Thoracic aorta (tissue), 2 donors: ENCODE data around the gene LRRTM1. TPM values are rescaled to one million over a fixed set of nuclear protein-coding genes. Genes with fewer than 3 reads are reported as not detected.

Experiments
- ATAC-seq: fragments of 150-250 bp; one replicate; pipeline ENCODE4 v1.8.0; 2017; ENCODE audit warnings: low read depth; ENCODE audit not compliant: insufficient number of reproducible peaks, low FRiP score
- DNase-seq: peaks from one replicate; pipeline ENCODE4 v3.0.0-alpha.2; 2020; ENCODE audit warnings: low spot score
- H3K27ac ChIP-seq, 2 donors: fragments of 200-600 bp; sonication (generic); 1 replicate in 1 of 2; 2 replicates in 1 of 2; pipeline ENCODE4 v1.5.1; 2016; ENCODE audit warnings: mild to moderate bottlenecking in 2 of 2, moderate library complexity in 2 of 2
- H3K27me3 ChIP-seq: fragments of 200-600 bp; sonication (generic); replicated peaks from 2 replicates; pipeline ENCODE4 v1.6.0; 2016; ENCODE audit warnings: mild to moderate bottlenecking; ENCODE audit not compliant: insufficient read depth
- H3K36me3 ChIP-seq: fragments of 200-600 bp; sonication (generic); one replicate; pipeline ENCODE4 v1.5.1; 2016
- H3K4me1 ChIP-seq, 2 donors: fragments of 200-600 bp; sonication (generic); 1 replicate in 1 of 2; 2 replicates in 1 of 2; pipeline versions ENCODE4 v1.5.1 to v1.6.0; 2016; ENCODE audit warnings: low read depth in 2 of 2, mild to moderate bottlenecking in 1 of 2; ENCODE audit not compliant: control insufficient read depth in 1 of 2
- H3K4me3 ChIP-seq: fragments of 200-600 bp; sonication (generic); 2 replicates; pipeline ENCODE4 v1.5.1; 2016; ENCODE audit warnings: mild to moderate bottlenecking
- H3K9me3 ChIP-seq: fragments of 200-600 bp; sonication (generic); 2 replicates; pipeline ENCODE4 v1.5.1; 2016
- CTCF ChIP-seq: fragments of 200-600 bp; sonication (generic); IDR thresholded peaks from one replicate; pipeline ENCODE4 v1.5.1; 2019; ENCODE audit warnings: antibody characterized with exemption
- total RNA-seq, 2 donors: library from RNA; depleted of rRNA; stranded (reverse); fragments of >200 nt; gene quantifications; one replicate each; pipeline versions ENCODE4 v1.1.0 to v1.2.3, GENCODE V29; 2016

LRRTM1 gene
- total RNA-seq, 2 donors from 2014 or later = not detected

- no peaks in the 10 kb centered on the region for H3K4me1 ChIP-seq
- H3K27me3 ChIP-seq = no peaks in the 10 kb centered on the region
- no peaks in the 10 kb centered on the region for H3K36me3 ChIP-seq
- H3K4me3 ChIP-seq = no peak overlapping the region
- no peak for TF ChIP-seq CTCF
- DNase-seq (no peak), ATAC-seq (no peak)
- H3K27ac ChIP-seq = no peak overlapping the region
- H3K9me3 ChIP-seq = no peaks in the 10 kb centered on the region
These were observed 52.1 kb downstream of the LRRTM1 start for GRCh38 chr2:80252294-80252986.
